Astrocyte of the cerebellum (primary cell): ENCODE results near the gene IL1B.

Experiments used
- DNase-seq: peaks from one replicate; pipeline ENCODE4 v3.0.0-alpha.2; 2011; ENCODE audit warnings: low read depth
- H3K4me3 ChIP-seq: 2 replicates; pipeline ENCODE4 v1.5.1; 2011; ENCODE audit warnings: mild to moderate bottlenecking, low read depth, low read length, moderate library complexity
- in situ Hi-C: cut with HindIII; loops from 2 replicates; pipeline ENCODE4 v1.10.0; 2017; ENCODE audit warnings: low sequenced_read_pairs
- TF ChIP-seq, protein P1 (sequence below): IDR thresholded peaks from 2 replicates; pipeline ENCODE4 v1.5.1; 2012; ENCODE audit warnings: low read length, low read depth, moderate library complexity, mild to moderate bottlenecking; ENCODE audit errors: missing control alignments

Gene IL1B

DNA sequence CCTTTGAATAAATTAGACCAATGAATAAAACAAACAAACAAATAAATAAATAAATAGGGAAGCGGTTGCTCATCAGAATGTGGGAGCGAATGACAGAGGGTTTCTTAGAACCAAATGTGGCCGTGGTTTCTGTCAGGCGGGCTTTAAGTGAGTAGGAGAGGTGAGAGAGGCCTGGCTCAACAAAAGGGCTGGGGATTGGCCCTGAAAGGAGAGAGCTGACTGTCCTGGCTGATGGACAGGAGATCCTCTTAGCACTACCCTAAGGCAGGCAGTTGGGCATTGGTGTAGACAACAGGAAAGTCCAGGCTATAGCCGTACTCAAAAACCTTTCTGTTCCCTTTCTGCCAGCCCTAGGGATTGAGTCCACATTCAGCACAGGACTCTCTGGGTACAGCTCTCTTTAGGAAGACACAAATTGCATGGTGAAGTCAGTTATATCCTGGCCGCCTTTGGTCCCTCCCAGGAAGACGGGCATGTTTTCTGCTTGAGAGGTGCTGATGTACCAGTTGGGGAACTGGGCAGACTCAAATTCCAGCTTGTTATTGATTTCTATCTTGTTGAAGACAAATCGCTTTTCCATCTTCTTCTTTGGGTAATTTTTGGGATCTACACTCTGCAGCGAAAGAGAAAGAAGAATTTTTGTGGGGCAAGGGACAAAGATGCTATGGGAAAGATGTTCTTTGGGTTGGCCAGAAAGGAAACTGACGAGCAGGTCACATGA, 6.5 kb downstream of the IL1B start:
- DNase-seq: no peak
- in situ Hi-C loops: no loop called here
- TF ChIP-seq, protein P1, sequence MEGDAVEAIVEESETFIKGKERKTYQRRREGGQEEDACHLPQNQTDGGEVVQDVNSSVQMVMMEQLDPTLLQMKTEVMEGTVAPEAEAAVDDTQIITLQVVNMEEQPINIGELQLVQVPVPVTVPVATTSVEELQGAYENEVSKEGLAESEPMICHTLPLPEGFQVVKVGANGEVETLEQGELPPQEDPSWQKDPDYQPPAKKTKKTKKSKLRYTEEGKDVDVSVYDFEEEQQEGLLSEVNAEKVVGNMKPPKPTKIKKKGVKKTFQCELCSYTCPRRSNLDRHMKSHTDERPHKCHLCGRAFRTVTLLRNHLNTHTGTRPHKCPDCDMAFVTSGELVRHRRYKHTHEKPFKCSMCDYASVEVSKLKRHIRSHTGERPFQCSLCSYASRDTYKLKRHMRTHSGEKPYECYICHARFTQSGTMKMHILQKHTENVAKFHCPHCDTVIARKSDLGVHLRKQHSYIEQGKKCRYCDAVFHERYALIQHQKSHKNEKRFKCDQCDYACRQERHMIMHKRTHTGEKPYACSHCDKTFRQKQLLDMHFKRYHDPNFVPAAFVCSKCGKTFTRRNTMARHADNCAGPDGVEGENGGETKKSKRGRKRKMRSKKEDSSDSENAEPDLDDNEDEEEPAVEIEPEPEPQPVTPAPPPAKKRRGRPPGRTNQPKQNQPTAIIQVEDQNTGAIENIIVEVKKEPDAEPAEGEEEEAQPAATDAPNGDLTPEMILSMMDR: no peak

DNA sequence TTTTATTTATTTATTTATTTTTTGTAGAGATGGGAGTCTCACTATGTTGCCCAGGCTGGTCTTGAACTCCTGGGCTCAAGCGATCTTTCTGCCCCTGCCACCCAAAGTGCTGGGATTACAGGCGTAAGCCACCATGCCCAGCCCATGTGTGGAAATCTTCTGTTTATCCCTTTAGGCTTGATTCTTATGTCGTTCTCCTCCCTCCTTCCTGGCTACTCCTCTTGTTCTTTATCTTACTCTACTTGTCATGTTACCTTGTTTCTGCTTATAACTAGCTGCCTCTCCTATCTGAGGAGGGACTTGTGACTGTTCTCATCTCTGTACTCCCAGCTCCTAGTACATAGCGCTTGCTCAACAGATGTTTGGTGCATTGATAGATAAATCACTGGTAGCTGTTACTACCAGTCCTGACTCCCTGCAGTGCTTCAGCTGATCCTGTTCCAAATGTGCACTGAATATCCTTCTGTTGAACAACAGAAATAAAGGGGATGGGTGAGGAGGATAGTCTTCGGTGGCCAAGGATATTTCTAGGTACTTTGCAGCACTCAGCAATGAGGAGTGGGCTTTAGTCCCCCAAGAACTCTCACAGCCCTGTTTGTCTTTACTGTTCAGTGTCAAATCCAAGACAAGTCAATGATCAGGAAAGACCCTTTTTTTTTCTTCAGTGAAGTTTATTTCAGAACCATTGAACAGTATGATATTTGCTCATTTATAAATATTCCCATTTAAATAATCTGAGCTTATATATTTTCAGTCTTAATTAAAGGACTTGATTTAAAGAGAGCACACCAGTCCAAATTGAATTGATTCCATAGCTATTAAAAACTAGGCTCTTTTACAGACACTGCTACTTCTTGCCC, 7.2 kb downstream of the IL1B start:
- no peak overlapping the region for H3K4me3 ChIP-seq
- no peak for DNase-seq
- TF ChIP-seq, protein P1: no peak
- in situ Hi-C loops: no loop called here

More for the DNA sequence above, 6.5 kb downstream of the IL1B start:
- H3K4me3 ChIP-seq: no peak overlapping the region

DNA sequence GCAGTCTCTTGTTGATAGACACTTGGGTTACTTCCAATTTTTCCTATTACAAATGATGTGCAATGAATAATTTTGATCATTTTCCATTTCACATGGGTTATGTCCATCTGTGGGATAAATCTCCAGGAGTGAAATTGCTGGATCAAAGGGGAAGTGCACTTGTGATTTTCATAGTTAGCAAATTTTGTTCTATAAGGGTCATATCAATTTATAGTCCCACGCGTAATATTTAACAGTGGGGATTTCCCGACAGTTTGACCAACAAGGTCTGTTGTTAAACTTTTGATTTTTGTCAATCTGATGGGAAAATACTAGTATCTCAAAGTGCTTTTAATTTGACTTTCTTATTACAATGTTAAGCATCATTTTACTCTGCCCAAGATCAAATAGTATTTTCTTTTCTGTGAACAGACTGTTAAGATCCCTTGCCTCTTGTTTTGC, 8.3 kb downstream of the IL1B start:
- TF ChIP-seq, protein P1: no peak
- H3K4me3 ChIP-seq: no peak overlapping the region
- in situ Hi-C loops: no loop called here
- no peak for DNase-seq

DNA sequence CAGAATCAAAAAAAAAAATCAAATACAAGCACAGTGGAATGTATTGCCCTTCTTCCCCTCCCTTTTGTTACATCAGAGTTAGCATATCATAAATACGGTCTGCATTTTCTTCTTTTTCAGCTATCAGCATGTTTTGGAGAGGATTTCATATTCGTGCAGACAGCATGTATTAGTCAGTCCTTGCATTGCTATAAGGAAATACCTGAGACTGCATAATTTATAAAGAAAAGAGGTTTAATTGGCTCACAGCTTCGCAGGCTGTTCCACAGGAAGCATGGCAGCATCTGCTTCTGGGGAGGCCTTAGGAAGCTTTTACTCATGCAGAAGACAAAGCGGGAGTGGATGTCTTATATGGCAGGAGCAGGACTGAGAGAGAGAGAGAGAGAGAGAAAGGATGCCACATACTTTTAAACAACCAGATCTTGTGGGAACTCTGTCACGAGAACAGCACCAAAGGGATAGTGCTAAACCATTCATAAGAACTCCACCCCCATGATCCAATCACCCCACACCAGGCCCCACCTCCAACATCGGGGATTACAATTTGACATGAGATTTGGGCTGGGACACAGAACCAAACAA, 8.9 kb downstream of the IL1B start:
- DNase-seq: no peak
- H3K4me3 ChIP-seq: no peak overlapping the region
- TF ChIP-seq, protein P1: no peak
- in situ Hi-C loops: no loop called here

DNA sequence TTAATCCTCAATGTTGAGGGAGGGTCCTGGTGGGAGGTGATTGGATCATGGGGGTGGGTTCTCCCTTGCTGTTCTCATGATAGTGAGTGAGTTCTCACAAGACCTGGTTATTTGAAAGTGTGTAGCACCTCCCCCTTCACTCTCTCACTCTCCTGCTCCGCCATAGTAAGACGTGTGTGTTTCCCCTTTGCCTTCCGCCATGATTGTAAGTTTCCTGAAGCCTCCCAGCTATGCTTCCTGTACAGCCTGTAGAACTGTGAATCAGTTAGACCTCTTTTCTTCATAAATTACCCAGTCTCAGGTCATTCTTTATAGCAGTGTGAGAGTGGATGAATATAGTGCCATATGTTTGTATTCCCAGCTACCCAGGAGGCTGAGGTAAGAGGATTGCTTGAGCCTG, 9.6 kb downstream of the IL1B start:
- DNase-seq: no peak
- H3K4me3 ChIP-seq: no peak overlapping the region
- in situ Hi-C loops: no loop called here
- TF ChIP-seq, protein P1: no peak

DNA sequence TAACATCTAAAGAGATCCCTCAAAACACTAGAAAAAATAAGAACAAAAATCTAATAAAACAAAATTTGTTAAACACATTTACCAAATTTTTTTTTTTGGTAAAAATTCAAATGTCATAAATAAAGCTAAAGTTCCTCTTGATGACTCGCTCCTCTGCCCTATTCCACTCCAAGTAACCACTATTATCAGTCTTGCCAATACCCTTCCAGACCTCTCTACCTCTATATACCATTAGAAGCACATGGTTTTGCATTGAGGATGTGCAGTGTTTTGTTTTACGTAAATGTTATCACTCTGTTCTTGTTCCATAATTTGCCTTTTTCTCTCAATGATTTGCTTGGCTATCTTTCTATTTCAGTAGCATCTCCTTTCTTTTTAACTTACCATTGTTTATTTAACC, 10.9 kb downstream of the IL1B start:
- DNase-seq: no peak
- no peak overlapping the region for H3K4me3 ChIP-seq
- in situ Hi-C loops: no loop called here
- TF ChIP-seq, protein P1: no peak
